ENCODE results near the gene SF3B4. TPM values are rescaled to one million over a fixed set of nuclear protein-coding genes. Genes with fewer than 3 reads are reported as not detected.

Gene SF3B4
- total RNA-seq, 1 experiment from 2014 or later = 127 TPM

DNA sequence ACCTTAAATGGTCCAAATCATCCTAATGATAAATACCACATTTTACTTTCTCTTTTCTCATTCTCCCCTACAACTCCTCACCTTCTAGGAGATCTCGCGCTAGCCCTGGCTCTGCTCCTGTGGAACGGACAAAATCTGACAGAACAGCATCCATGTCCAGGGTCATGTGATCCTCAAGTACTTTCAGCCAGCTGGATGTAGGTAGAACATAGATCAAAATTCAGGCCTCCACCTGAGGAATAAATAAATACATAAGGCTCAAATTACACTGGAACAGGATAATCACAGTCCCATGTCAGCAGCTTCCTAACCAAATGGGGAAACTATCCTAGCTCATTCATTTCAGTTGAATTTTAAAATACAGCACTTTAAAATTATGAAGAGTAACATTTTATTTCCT, 49.7 kb upstream of the SF3B4 start:
- H2BK20ac ChIP-seq (ENCODE audit: low read depth, low read length, poor library complexity, severe bottlenecking) = no peak overlapping the region
- no peak overlapping the region for H2AK5ac ChIP-seq (ENCODE audit: insufficient read length, low read length)
- peaks cover 3% of the 10 kb centered on the region; the same call in 1 of the 2 replicates for H3K79me2 ChIP-seq (ENCODE audit: insufficient read depth, low read length)
- H3K4ac ChIP-seq (ENCODE audit: low read depth, low read length) = no peak overlapping the region
- H4K5ac ChIP-seq (ENCODE audit: insufficient read length, low read depth, low read length) = no peak overlapping the region
- no peak overlapping the region for H2BK15ac ChIP-seq (ENCODE audit: low read depth, low read length)
- no peak overlapping the region; a peak in 1 of 5 replicates for H3K4me3 Mint-ChIP-seq
- DNase-seq = no peak
- no peak overlapping the region for H3K14ac ChIP-seq (ENCODE audit: insufficient read depth, low read length)
- no peak overlapping the region for H3K4me2 ChIP-seq (ENCODE audit: insufficient read depth, insufficient read length, low read length)
- H3K56ac ChIP-seq (ENCODE audit: insufficient read length, low read depth, low read length) = no peak overlapping the region
- no peaks in the 10 kb centered on the region; a peak in 1 of 4 replicates for H3K4me1 Mint-ChIP-seq
- no peaks in the 10 kb centered on the region for H3K9me3 Mint-ChIP-seq
- peaks cover 3% of the 10 kb centered on the region for H3K79me1 ChIP-seq (ENCODE audit: insufficient read depth, low read depth, low read length, poor library complexity, severe bottlenecking)
- H4K8ac ChIP-seq (replicated peaks; ENCODE audit: insufficient read length, low read depth, low read length) = no peak overlapping the region
- H3K9ac ChIP-seq (ENCODE audit: extremely low read depth, insufficient read length, low read length) = no peak overlapping the region
- WGBS (ENCODE audit: extremely low coverage, insufficient read length, low lambda C conversion rate) = no CpG with 5 or more reads among the region's 3 CpGs
- no peak overlapping the region for H3K27ac ChIP-seq (ENCODE audit: insufficient read length, low read depth, low read length)
- no peak overlapping the region for H2BK5ac ChIP-seq (ENCODE audit: insufficient read length, low read length)
- no peaks in the 10 kb centered on the region for H3K4me1 ChIP-seq (ENCODE audit: insufficient read depth, low read length)
- H3K36me3 Mint-ChIP-seq (ENCODE audit: insufficient read depth in 1 of 3, low read depth in 3 of 3) = peaks cover 19 to 35% (median 31%) of the 10 kb centered on the region in 3 experiments
- no peaks in the 10 kb centered on the region for H4K20me1 ChIP-seq (ENCODE audit: control insufficient read depth, insufficient read depth, insufficient read length)
- H3K27ac Mint-ChIP-seq = peak overlapping the region in 2 of 3 experiments; percentile 6 to 23; a peak in 3 of 7 replicates
- no peaks in the 10 kb centered on the region for H3K23me2 ChIP-seq (ENCODE audit: insufficient read length, low read depth, low read length, poor library complexity, severe bottlenecking)
- no peaks in the 10 kb centered on the region for H3K27me3 ChIP-seq (ENCODE audit: insufficient read depth, low read length)
- no peak overlapping the region for H2BK120ac ChIP-seq (ENCODE audit: low read depth, low read length, poor library complexity, severe bottlenecking)
- H3K23ac ChIP-seq (ENCODE audit: insufficient read length, low read depth, low read length) = no peak overlapping the region
- H3K18ac ChIP-seq (ENCODE audit: insufficient read length, low read depth, low read length) = no peak overlapping the region
- no peaks in the 10 kb centered on the region for H3K9me3 ChIP-seq (ENCODE audit: control insufficient read depth, low read depth, low read length)
- H2BK12ac ChIP-seq (ENCODE audit: insufficient read length, low read depth, low read length) = no peak overlapping the region
- H3K27me3 Mint-ChIP-seq (ENCODE audit: low read depth) = no peaks in the 10 kb centered on the region
- H4K91ac ChIP-seq (ENCODE audit: insufficient read length, low read depth, low read length) = no peak overlapping the region
- no peak overlapping the region for H2AFZ ChIP-seq (ENCODE audit: low read length)
- TF ChIP-seq, protein P1, sequence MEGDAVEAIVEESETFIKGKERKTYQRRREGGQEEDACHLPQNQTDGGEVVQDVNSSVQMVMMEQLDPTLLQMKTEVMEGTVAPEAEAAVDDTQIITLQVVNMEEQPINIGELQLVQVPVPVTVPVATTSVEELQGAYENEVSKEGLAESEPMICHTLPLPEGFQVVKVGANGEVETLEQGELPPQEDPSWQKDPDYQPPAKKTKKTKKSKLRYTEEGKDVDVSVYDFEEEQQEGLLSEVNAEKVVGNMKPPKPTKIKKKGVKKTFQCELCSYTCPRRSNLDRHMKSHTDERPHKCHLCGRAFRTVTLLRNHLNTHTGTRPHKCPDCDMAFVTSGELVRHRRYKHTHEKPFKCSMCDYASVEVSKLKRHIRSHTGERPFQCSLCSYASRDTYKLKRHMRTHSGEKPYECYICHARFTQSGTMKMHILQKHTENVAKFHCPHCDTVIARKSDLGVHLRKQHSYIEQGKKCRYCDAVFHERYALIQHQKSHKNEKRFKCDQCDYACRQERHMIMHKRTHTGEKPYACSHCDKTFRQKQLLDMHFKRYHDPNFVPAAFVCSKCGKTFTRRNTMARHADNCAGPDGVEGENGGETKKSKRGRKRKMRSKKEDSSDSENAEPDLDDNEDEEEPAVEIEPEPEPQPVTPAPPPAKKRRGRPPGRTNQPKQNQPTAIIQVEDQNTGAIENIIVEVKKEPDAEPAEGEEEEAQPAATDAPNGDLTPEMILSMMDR (conservative IDR thresholded peaks at IDR 0.05) = no peak
- H3T11ph ChIP-seq (ENCODE audit: low read length) = no peak overlapping the region
